HCT116 (cell line): ENCODE results near the gene ITGAE. TPM values are rescaled to one million over a fixed set of nuclear protein-coding genes. Genes with fewer than 3 reads are reported as not detected.
A peak's percentile ranks its signal among the peaks of the same experiment; 100 is the strongest.

ENCODE experiments used
- ATAC-seq: fragments of 200-7000 bp; cut with Tn5 transposase; 2 replicates; pipeline ENCODE4 v1.9.1; 2020; ENCODE audit warnings: mild to moderate bottlenecking, moderate library complexity
- BruUV-seq: library from RNA; stranded (reverse); fragments of 400-500 nt; replicated peaks from 2 replicates; lab custom pipeline; 2021; lab: Mats Ljungman, UMichigan
- CTCF ChIA-PET: fragments of 300-600 bp; sonication (Branson Sonifier 250); formaldehyde crosslinking; loops from one replicate; lab custom pipeline; 2021; ENCODE audit warnings: antibody characterized with exemption; lab: Charles Lee
- POLR2A ChIA-PET: fragments of 300-600, 350-600 bp; sonication (Branson Sonifier 250); formaldehyde crosslinking; loops from one replicate; lab custom pipeline; 2021; ENCODE audit warnings: antibody characterized with exemption; lab: Charles Lee
- RAD21 ChIA-PET, 2 experiments: fragments of 300-600 bp; sonication (Branson Sonifier 250); formaldehyde crosslinking; loops; one replicate each; lab custom pipeline; 2023; ENCODE audit warnings: low total read pairs in 2 of 2; ENCODE audit not compliant: uncharacterized antibody in 2 of 2, unreplicated experiment in 2 of 2, low non-redundant PET in 1 of 2; lab: Charles Lee
- DNase-seq: peaks from one replicate; pipeline ENCODE4 v3.0.0-alpha.2; 2010; ENCODE audit warnings: low read depth, low spot score
- H2AFZ ChIP-seq: fragments of 200-600 bp; shearing (Covaris generic), sonication (generic); 2 replicates; pipeline ENCODE4 v1.6.1; 2017; ENCODE audit warnings: low read depth, mixed run types, mixed read lengths, antibody characterized with exemption, low read length; ENCODE audit not compliant: poor library complexity, severe bottlenecking
- H3K27ac ChIP-seq: 2 replicates; pipeline ENCODE4 v1.5.1; 2012; ENCODE audit warnings: low read depth, low read length
- H3K27me3 ChIP-seq: fragments of 200-600 bp; sonication (generic); 2 replicates; pipeline ENCODE4 v1.6.1; 2016; ENCODE audit warnings: mixed run types, low read length, mixed read lengths; ENCODE audit not compliant: insufficient read depth
- H3K36me3 ChIP-seq, 2 experiments: fragments of 200-500 bp in 1 of 2; fragments of 200-600 bp in 1 of 2; sonication (Bioruptor generic) in 1 of 2; sonication (generic) in 1 of 2; 2 replicates each; pipeline versions ENCODE4 v1.5.1 to v1.6.1; 2014 to 2016; ENCODE audit warnings: low read length in 2 of 2, inconsistent platforms in 1 of 2, mixed read lengths in 1 of 2, mixed run types in 1 of 2; ENCODE audit not compliant: insufficient read depth in 2 of 2, control insufficient read depth in 1 of 2
- H3K4me1 ChIP-seq, 2 experiments: fragments of 200-600 bp in 1 of 2; sonication (generic) in 1 of 2; 2 replicates each; pipeline versions ENCODE4 v1.5.1 to v1.6.1; 2012 to 2017; ENCODE audit warnings: low read length in 2 of 2, inconsistent platforms in 1 of 2, mild to moderate bottlenecking in 1 of 2, mixed read lengths in 1 of 2, mixed run types in 1 of 2, moderate library complexity in 1 of 2; ENCODE audit not compliant: insufficient read depth in 2 of 2, control insufficient read depth in 1 of 2
- H3K4me2 ChIP-seq: fragments of 200-600 bp; sonication (generic); 2 replicates; pipeline ENCODE4 v1.6.1; 2017; ENCODE audit warnings: mixed run types, low read length, mixed read lengths
- H3K4me3 ChIP-seq, 2 experiments: fragments of 200-600 bp in 1 of 2; sonication (generic) in 1 of 2; replicated peaks in 1 of 2; 2 replicates each; pipeline ENCODE4 v1.5.1; 2011 to 2016; ENCODE audit warnings: low read length in 2 of 2, control low read depth in 1 of 2, low read depth in 1 of 2, mild to moderate bottlenecking in 1 of 2, mixed read lengths in 1 of 2, mixed run types in 1 of 2
- H3K79me2 ChIP-seq: fragments of 200-600 bp; sonication (generic); 2 replicates; pipeline ENCODE4 v1.6.1; 2017; ENCODE audit warnings: mild to moderate bottlenecking, mixed run types, low read length, moderate library complexity, mixed read lengths; ENCODE audit not compliant: insufficient read depth
- H3K9ac ChIP-seq: fragments of 200-600 bp; sonication (generic); 2 replicates; pipeline ENCODE4 v1.6.1; 2016; ENCODE audit warnings: low read length, mixed read lengths
- H3K9me2 ChIP-seq: fragments of 200-600 bp; sonication (generic), shearing (Covaris generic); 2 replicates; pipeline ENCODE4 v1.6.1; 2017; ENCODE audit warnings: mixed run types, mild to moderate bottlenecking, moderate library complexity; ENCODE audit not compliant: insufficient read depth
- H3K9me3 ChIP-seq, 2 experiments: fragments of 200-500 bp in 1 of 2; fragments of 200-600 bp in 1 of 2; sonication (Bioruptor generic) in 1 of 2; sonication (generic) in 1 of 2; 2 replicates each; pipeline ENCODE4 v1.6.1; 2014 to 2017; ENCODE audit warnings: low read length in 2 of 2, mixed read lengths in 2 of 2, inconsistent platforms in 1 of 2, low read depth in 1 of 2, mild to moderate bottlenecking in 1 of 2, mixed run types in 1 of 2, moderate library complexity in 1 of 2; ENCODE audit not compliant: control insufficient read depth in 1 of 2, insufficient read depth in 1 of 2
- H4K20me1 ChIP-seq: fragments of 200-600 bp; sonication (generic), shearing (Covaris generic); 2 replicates; pipeline ENCODE4 v1.6.1; 2017; ENCODE audit warnings: mixed run types, mild to moderate bottlenecking, moderate library complexity; ENCODE audit not compliant: insufficient read depth
- CBX3 ChIP-seq: IDR thresholded peaks from 2 replicates; pipeline ENCODE4 v1.6.1; 2012; ENCODE audit warnings: low read depth
- EGR1 ChIP-seq: IDR thresholded peaks from 2 replicates; pipeline ENCODE4 v1.6.1; 2012; ENCODE audit warnings: low read depth
- EZH2 ChIP-seq: fragments of 200-600 bp; sonication (generic); IDR thresholded peaks from 2 replicates; pipeline ENCODE4 v1.6.1; 2017; ENCODE audit warnings: antibody characterized with exemption, mixed run types
- EZH2phosphoT487 ChIP-seq: fragments of 200-600 bp; IDR thresholded peaks from 2 replicates; pipeline ENCODE4 v1.6.1; 2018; ENCODE audit warnings: antibody characterized with exemption, borderline replicate concordance
- FOSL1 ChIP-seq: IDR thresholded peaks from 2 replicates; pipeline ENCODE4 v1.6.1; 2012; ENCODE audit warnings: low read depth
- JUND ChIP-seq: IDR thresholded peaks from 2 replicates; pipeline ENCODE4 v1.6.1; 2012
- POLR2A ChIP-seq: IDR thresholded peaks from 2 replicates; pipeline ENCODE4 v1.7.0; 2011; ENCODE audit warnings: borderline replicate concordance; ENCODE audit not compliant: insufficient read depth, insufficient read length; ENCODE audit errors: extremely low read depth
- SIN3A ChIP-seq: IDR thresholded peaks from 2 replicates; pipeline ENCODE4 v1.6.1; 2012; ENCODE audit warnings: low read depth
- SRF ChIP-seq: IDR thresholded peaks from 2 replicates; pipeline ENCODE4 v1.6.1; 2012; ENCODE audit warnings: low read depth
- YY1 ChIP-seq: IDR thresholded peaks from 2 replicates; pipeline ENCODE4 v1.6.1; 2011; ENCODE audit warnings: low read length, low read depth, moderate library complexity, mild to moderate bottlenecking; ENCODE audit not compliant: insufficient replicate concordance; ENCODE audit errors: extremely low read depth
- ZNF274 ChIP-seq: fragments of 200-500 bp; sonication (Bioruptor generic); IDR thresholded peaks from 2 replicates; pipeline ENCODE4 v1.6.1; 2014; ENCODE audit warnings: mild to moderate bottlenecking, low read depth, low read length, inconsistent platforms
- intact Hi-C: fragments of 100-400 bp; cut with micrococcal nuclease; formaldehyde crosslinking; loops from 2 replicates; pipeline ENCODE4 v1.10.0; 2022
- total RNA-seq: library from RNA; stranded (reverse); gene quantifications from one replicate; pipeline ENCODE4 v1.2.1, GENCODE V29; 2021; ENCODE audit not compliant: unreplicated experiment
- TF ChIP-seq, protein P1 (sequence below): IDR thresholded peaks from 2 replicates; pipeline ENCODE4 v1.6.1; 2012
- TF ChIP-seq, protein P2 (sequence below), 3 experiments: fragments of 200-600 bp in 1 of 3; sonication (generic) in 1 of 3; IDR thresholded peaks in 2 of 3; conservative IDR thresholded peaks in 1 of 3; 2 replicates each; pipeline ENCODE4 v1.5.1; 2012 to 2017; ENCODE audit warnings: low read depth in 2 of 3, low read length in 2 of 3, antibody characterized with exemption in 1 of 3, borderline replicate concordance in 1 of 3, control low read depth in 1 of 3, mild to moderate bottlenecking in 1 of 3, mixed read lengths in 1 of 3, mixed run types in 1 of 3, moderate library complexity in 1 of 3; ENCODE audit not compliant: insufficient read depth in 1 of 3

ITGAE gene
- total RNA-seq, 1 experiment from 2014 or later: 19.9 TPM

DNA sequence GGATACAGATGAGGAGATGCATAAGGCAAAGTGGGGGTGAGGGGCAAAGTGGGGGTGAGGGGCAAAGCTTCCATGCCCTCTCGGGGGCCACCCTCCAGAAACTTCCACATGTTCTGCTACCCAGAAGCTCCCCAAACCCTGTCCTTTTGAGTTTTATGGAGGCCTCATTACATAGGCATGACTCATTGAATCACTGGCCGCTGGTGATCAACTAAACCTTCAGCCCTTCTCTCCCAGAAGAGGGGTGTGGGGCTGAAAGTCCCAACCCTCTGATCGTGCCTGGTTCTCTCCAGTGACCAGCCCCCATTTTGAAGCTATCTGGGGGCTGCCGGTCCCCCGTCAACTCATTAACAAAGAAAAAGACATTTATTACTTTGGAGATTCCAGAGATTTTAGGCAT is 27.5 kb downstream of the ITGAE start:
- peak; percentile 77 for ATAC-seq
- RAD21 ChIA-PET: no interaction called here
- Histone ChIP-seq H3K36me3 (no peaks in the 10 kb centered on the region), H3K79me2 (no peaks in the 10 kb centered on the region), H3K27ac (no peak overlapping the region), H3K4me1 (peaks cover 0 to 15% of the 10 kb centered on the region in 2 experiments; a peak in 2 of 4 replicates), H3K4me2 (peak overlapping the region; percentile 44), H2AFZ (no peak overlapping the region), H3K9me3 (no peaks in the 10 kb centered on the region), H3K9me2 (no peaks in the 10 kb centered on the region), H4K20me1 (no peaks in the 10 kb centered on the region), H3K4me3 (no peak overlapping the region), H3K27me3 (no peaks in the 10 kb centered on the region), H3K9ac (peak overlapping the region; percentile 14; the same call in 1 of the 2 replicates)
- POLR2A ChIA-PET: no interaction called here
- CTCF ChIA-PET: interaction anchor here (1.2 kb wide), 1 partner anchor 35 kb away, joined by 4 read pairs; no protein-coding TSS in a partner anchor
- intact Hi-C loops: no loop called here
- BruUV-seq: no TSS peak
- no peak for DNase-seq
- TF ChIP-seq FOSL1 (peak; percentile 32), YY1 (no peak), JUND (0 out of 2 replicates have a peak, but pooled peaks have one; percentile 9), EGR1 (no peak), EZH2 (no peak), SRF (no peak), SIN3A (no peak)
- TF ChIP-seq, protein P1, sequence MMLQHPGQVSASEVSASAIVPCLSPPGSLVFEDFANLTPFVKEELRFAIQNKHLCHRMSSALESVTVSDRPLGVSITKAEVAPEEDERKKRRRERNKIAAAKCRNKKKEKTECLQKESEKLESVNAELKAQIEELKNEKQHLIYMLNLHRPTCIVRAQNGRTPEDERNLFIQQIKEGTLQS: no peak

GRCh38 chr17:3772764-3773163 is 28.2 kb downstream of the ITGAE start:
- no peak overlapping the region for H3K9ac ChIP-seq
- RAD21 ChIA-PET: no interaction called here

More at GRCh38 chr17:3772764-3773163, 28.2 kb downstream of the ITGAE start:
- CTCF ChIA-PET: interaction anchor here (2.0 kb wide), 1 partner anchor 35 kb away, joined by 12 read pairs; no protein-coding TSS in a partner anchor
- H3K4me2 ChIP-seq: no peak overlapping the region
- H3K4me1 ChIP-seq: peaks cover 0 to 15% of the 10 kb centered on the region in 2 experiments; a peak in 2 of 4 replicates
- POLR2A ChIA-PET: no interaction called here
- TF ChIP-seq, protein P2, sequence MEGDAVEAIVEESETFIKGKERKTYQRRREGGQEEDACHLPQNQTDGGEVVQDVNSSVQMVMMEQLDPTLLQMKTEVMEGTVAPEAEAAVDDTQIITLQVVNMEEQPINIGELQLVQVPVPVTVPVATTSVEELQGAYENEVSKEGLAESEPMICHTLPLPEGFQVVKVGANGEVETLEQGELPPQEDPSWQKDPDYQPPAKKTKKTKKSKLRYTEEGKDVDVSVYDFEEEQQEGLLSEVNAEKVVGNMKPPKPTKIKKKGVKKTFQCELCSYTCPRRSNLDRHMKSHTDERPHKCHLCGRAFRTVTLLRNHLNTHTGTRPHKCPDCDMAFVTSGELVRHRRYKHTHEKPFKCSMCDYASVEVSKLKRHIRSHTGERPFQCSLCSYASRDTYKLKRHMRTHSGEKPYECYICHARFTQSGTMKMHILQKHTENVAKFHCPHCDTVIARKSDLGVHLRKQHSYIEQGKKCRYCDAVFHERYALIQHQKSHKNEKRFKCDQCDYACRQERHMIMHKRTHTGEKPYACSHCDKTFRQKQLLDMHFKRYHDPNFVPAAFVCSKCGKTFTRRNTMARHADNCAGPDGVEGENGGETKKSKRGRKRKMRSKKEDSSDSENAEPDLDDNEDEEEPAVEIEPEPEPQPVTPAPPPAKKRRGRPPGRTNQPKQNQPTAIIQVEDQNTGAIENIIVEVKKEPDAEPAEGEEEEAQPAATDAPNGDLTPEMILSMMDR (IDR thresholded peaks at IDR 0.05 in 2 of 3, conservative IDR thresholded peaks at IDR 0.05 in 1 of 3; ENCODE audit: borderline replicate concordance in 1 of 3, insufficient read depth in 1 of 3, low read depth in 2 of 3, low read length in 2 of 3): peak in 1 of 3 experiments; percentile 28; a peak in 1 of 6 replicates
- TF ChIP-seq ZNF274 (no peak), POLR2A (no peak), CBX3 (no peak), EZH2phosphoT487 (no peak)
- H3K9me2 ChIP-seq: no peaks in the 10 kb centered on the region
- intact Hi-C loops: no loop called here
- H3K27ac ChIP-seq: no peak overlapping the region
- no peak overlapping the region for H3K4me3 ChIP-seq
- H4K20me1 ChIP-seq: no peaks in the 10 kb centered on the region
- H3K9me3 ChIP-seq: no peaks in the 10 kb centered on the region
- ATAC-seq: peak; percentile 69
- H3K36me3 ChIP-seq: no peaks in the 10 kb centered on the region
- no peaks in the 10 kb centered on the region for H3K79me2 ChIP-seq
- no peaks in the 10 kb centered on the region for H3K27me3 ChIP-seq
- no peak overlapping the region for H2AFZ ChIP-seq
- DNase-seq: no peak
- BruUV-seq: no TSS peak
